HCT116 (cell line): ENCODE results near the gene CHST10.

Experiments used
- CBX3 ChIP-seq: IDR thresholded peaks from 2 replicates; pipeline ENCODE4 v1.6.1; 2012; ENCODE audit warnings: low read depth
- CTCF ChIP-seq, 3 experiments: fragments of 200-600 bp in 1 of 3; sonication (generic) in 1 of 3; IDR thresholded peaks in 2 of 3; conservative IDR thresholded peaks in 1 of 3; 2 replicates each; pipeline ENCODE4 v1.5.1; 2012 to 2017; ENCODE audit warnings: low read depth in 2 of 3, low read length in 2 of 3, antibody characterized with exemption in 1 of 3, borderline replicate concordance in 1 of 3, control low read depth in 1 of 3, mild to moderate bottlenecking in 1 of 3, mixed read lengths in 1 of 3, mixed run types in 1 of 3, moderate library complexity in 1 of 3; ENCODE audit not compliant: insufficient read depth in 1 of 3
- EGR1 ChIP-seq: IDR thresholded peaks from 2 replicates; pipeline ENCODE4 v1.6.1; 2012; ENCODE audit warnings: low read depth
- ELF1 ChIP-seq: IDR thresholded peaks from 2 replicates; pipeline ENCODE4 v1.6.1; 2012; ENCODE audit warnings: low read depth, borderline replicate concordance
- EZH2 ChIP-seq: fragments of 200-600 bp; sonication (generic); IDR thresholded peaks from 2 replicates; pipeline ENCODE4 v1.6.1; 2017; ENCODE audit warnings: antibody characterized with exemption, mixed run types
- MAX ChIP-seq: IDR thresholded peaks from 2 replicates; pipeline ENCODE4 v1.6.1; 2012
- POLR2A ChIP-seq: IDR thresholded peaks from 2 replicates; pipeline ENCODE4 v1.7.0; 2011; ENCODE audit warnings: borderline replicate concordance; ENCODE audit not compliant: insufficient read depth, insufficient read length; ENCODE audit errors: extremely low read depth
- POLR2AphosphoS5 ChIP-seq: IDR thresholded peaks from 2 replicates; pipeline ENCODE4 v1.6.1; 2011; ENCODE audit warnings: mild to moderate bottlenecking, low read depth, low read length, moderate library complexity
- REST ChIP-seq: IDR thresholded peaks from 2 replicates; pipeline ENCODE4 v1.6.1; 2012; ENCODE audit warnings: low read depth
- ZNF274 ChIP-seq: fragments of 200-500 bp; sonication (Bioruptor generic); IDR thresholded peaks from 2 replicates; pipeline ENCODE4 v1.6.1; 2014; ENCODE audit warnings: mild to moderate bottlenecking, low read depth, low read length, inconsistent platforms

- TF ChIP-seq CTCF (IDR thresholded peaks at IDR 0.05 in 2 of 3, conservative IDR thresholded peaks at IDR 0.05 in 1 of 3; ENCODE audit: borderline replicate concordance in 1 of 3, insufficient read depth in 1 of 3, low read depth in 2 of 3, low read length in 2 of 3) (peak; percentile 46 to 62 (median 52); a peak in 4 of 6 replicates), REST (no peak), POLR2A (no peak), EZH2 (no peak), EGR1 (no peak), MAX (no peak), CBX3 (no peak), ELF1 (no peak), ZNF274 (no peak), POLR2AphosphoS5 (no peak)
These were observed 10.3 kb upstream of the CHST10 start for GRCh38 chr2:100427627-100428258.
